GM10248 (cell line): ENCODE measurements around the gene ZBTB40.

Source experiments
- CTCF ChIA-PET: fragments of 300-600 bp; sonication (Branson Sonifier 250); formaldehyde crosslinking; extraction: SDS; loops from one replicate; lab custom pipeline; 2021; ENCODE audit warnings: antibody characterized with exemption; lab: Yijun Ruan, JAX
- POLR2A ChIA-PET: fragments of 350-650 bp; sonication (Branson Sonifier 250); formaldehyde crosslinking; extraction: SDS; loops from one replicate; lab custom pipeline; 2020; ENCODE audit warnings: antibody characterized with exemption; lab: Yijun Ruan, JAX
- DNase-seq: peaks from one replicate; pipeline ENCODE4 v3.0.0; 2012; ENCODE audit errors: extremely low spot score
- CTCF ChIP-seq: IDR thresholded peaks from 2 replicates; pipeline ENCODE4 v1.5.1; 2012; ENCODE audit warnings: mild to moderate bottlenecking, low read depth; ENCODE audit errors: extremely low read depth, missing control alignments, control extremely low read depth

ZBTB40 gene

DNA sequence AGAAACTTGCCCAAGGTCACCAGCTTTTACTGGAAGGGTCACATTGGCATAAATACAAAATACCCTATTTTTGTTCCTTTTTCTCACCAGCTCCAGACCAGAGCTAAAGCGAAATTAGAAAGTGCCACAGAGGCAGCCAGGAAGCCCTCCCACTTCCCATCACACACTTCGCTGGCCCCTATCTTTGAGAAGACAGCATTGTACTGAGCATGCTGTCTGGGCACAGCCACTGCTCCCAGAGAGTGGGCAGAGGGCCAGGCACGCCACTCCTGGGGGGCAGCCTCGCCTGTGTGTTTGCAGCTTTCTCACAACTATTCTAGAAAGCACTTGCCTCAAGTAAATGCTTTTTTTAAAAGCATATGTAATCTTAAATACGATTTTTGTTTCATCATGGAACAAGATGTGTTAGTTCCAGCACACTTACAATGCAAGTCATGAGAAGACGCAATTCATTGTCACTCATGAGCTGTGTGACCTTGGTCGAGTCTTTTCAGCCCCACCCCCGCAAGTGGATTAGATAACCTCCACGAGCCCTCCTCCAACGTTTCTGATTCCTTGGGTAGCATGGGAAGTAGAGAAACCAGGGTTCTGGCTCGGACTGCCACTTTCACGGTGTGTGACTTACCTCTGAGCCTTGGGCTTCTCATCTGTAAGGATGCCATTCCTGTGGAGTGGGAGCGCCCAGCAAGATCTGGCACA is 85.9 kb downstream of the ZBTB40 start:
- no peak for DNase-seq
- CTCF ChIA-PET = no interaction called here
- POLR2A ChIA-PET = no interaction called here
- no peak for TF ChIP-seq CTCF

- ChIA-PET CTCF (interaction anchor here (0.8 to 1.4 kb wide), 2 partner anchors 9 to 35 kb away, joined by 3 to 4 read pairs; no protein-coding TSS in a partner anchor), POLR2A (no interaction called here)
- no peak for TF ChIP-seq CTCF
- no peak for DNase-seq
Observed at GRCh38 chr1:22539510-22540118, 88.0 kb downstream of the ZBTB40 start.

GRCh38 chr1:22540337-22540736 is 88.7 kb downstream of the ZBTB40 start:
- DNase-seq = no peak
- ChIA-PET POLR2A (no interaction called here), CTCF (interaction anchor here (0.8 to 1.4 kb wide), 2 partner anchors 10 to 35 kb away, joined by 3 to 4 read pairs; no protein-coding TSS in a partner anchor)
- no peak for TF ChIP-seq CTCF

GRCh38 chr1:22542886-22543285 is 91.2 kb downstream of the ZBTB40 start:
- DNase-seq = no peak
- TF ChIP-seq CTCF = no peak
- POLR2A ChIA-PET = no interaction called here
- CTCF ChIA-PET = no interaction called here

DNA sequence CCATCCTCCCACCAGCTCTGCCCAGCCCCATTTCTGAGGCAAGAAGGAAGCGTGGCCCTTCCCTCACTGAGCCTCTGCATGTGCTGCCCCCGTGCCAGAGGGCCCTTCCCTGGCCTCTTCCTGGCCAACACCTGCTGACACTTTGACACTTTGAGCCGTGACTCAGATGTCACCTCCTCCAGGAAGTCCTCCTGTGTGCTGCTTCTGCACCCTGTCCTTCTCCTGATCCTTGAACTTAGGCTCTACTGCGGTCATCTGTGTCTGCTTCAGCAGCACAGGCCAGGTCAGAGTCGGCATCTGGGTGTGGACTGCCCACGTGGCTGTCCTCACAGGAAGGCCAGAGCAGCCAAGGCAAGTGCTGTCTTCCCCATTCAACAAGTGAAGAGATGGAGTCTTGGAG is 92.0 kb downstream of the ZBTB40 start:
- ChIA-PET POLR2A (no interaction called here), CTCF (no interaction called here)
- no peak for DNase-seq
- TF ChIP-seq CTCF = no peak

DNA sequence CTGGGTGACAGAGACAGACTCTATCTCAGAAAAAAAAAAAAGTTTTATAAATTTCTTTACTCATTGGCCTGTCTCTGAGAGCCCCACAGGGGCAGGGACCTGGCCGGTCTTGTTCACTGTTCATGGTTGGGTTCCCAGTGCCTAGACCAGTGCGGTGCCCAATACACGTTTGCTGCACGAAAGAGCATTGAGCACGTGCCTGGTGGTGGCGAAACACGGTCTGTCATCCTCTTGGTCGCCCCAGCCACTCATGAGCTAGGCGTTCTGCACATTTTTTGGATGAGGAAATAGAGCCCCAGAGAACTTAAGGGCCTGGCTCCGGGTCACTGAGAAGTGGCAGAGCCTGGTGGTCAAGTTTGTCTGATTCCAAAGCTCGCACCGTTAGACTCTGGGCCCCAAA is 93.0 kb downstream of the ZBTB40 start:
- TF ChIP-seq CTCF = no peak
- ChIA-PET CTCF (interaction anchor here (0.9 kb wide), 1 partner anchor 50 kb away, joined by 3 read pairs; no protein-coding TSS in a partner anchor), POLR2A (no interaction called here)
- no peak for DNase-seq
